MM.1S (cell line): ENCODE data around the gene TUT1.

ENCODE experiments used
- DNase-seq: peaks from one replicate; pipeline ENCODE4 v3.0.0-alpha.2; 2015
- H2AFZ ChIP-seq: fragments of 300-600 bp; sonication (generic); 2 replicates; pipeline ENCODE4 v1.6.0; 2016; ENCODE audit warnings: antibody characterized with exemption, low read length
- H3F3A ChIP-seq: fragments of 300-600 bp; sonication (generic); 2 replicates; pipeline ENCODE4 v1.6.1; 2016; ENCODE audit warnings: mild to moderate bottlenecking, antibody characterized with exemption, low read length, moderate library complexity, mixed read lengths; ENCODE audit not compliant: insufficient read depth
- H3K27ac ChIP-seq: fragments of 300-600 bp; sonication (generic); 2 replicates; pipeline ENCODE4 v1.5.1; 2016; ENCODE audit warnings: mild to moderate bottlenecking, low read length
- H3K27me3 ChIP-seq: fragments of 300-600 bp; sonication (generic); replicated peaks from 2 replicates; pipeline ENCODE4 v1.6.0; 2016; ENCODE audit warnings: low read length; ENCODE audit not compliant: insufficient read depth
- H3K36me3 ChIP-seq: fragments of 300-600 bp; sonication (generic); replicated peaks from 2 replicates; pipeline ENCODE4 v1.6.1; 2016; ENCODE audit warnings: mild to moderate bottlenecking, low read length, mixed read lengths; ENCODE audit not compliant: insufficient read depth
- H3K4me1 ChIP-seq: fragments of 300-600 bp; sonication (generic); 2 replicates; pipeline ENCODE4 v1.6.1; 2016; ENCODE audit warnings: low read length, mixed read lengths
- H3K4me2 ChIP-seq: fragments of 300-600 bp; sonication (generic); 2 replicates; pipeline ENCODE4 v1.6.0; 2016; ENCODE audit warnings: low read depth, low read length
- H3K4me3 ChIP-seq: fragments of 300-600 bp; sonication (generic); 2 replicates; pipeline ENCODE4 v1.5.1; 2016; ENCODE audit warnings: low read length, mixed read lengths
- H3K79me2 ChIP-seq: fragments of 300-600 bp; sonication (generic); 2 replicates; pipeline ENCODE4 v1.6.1; 2016; ENCODE audit warnings: mixed run types, low read length, mixed read lengths
- H3K9ac ChIP-seq: fragments of 300-600 bp; sonication (generic); 2 replicates; pipeline ENCODE4 v1.6.1; 2016; ENCODE audit warnings: low read length, mixed read lengths
- H3K9me2 ChIP-seq: fragments of 300-600 bp; sonication (generic); replicated peaks from 2 replicates; pipeline ENCODE4 v1.6.1; 2016; ENCODE audit warnings: mild to moderate bottlenecking, low read length, mixed read lengths; ENCODE audit not compliant: insufficient read depth
- H3K9me3 ChIP-seq: fragments of 300-600 bp; sonication (generic); replicated peaks from 2 replicates; pipeline ENCODE4 v1.6.1; 2016; ENCODE audit warnings: mild to moderate bottlenecking, low read length, mixed read lengths; ENCODE audit not compliant: insufficient read depth
- H4K20me1 ChIP-seq: fragments of 300-600 bp; sonication (generic); 2 replicates; pipeline ENCODE4 v1.6.1; 2016; ENCODE audit warnings: mild to moderate bottlenecking, low read length, moderate library complexity, mixed read lengths; ENCODE audit not compliant: insufficient read depth
- CTCF ChIP-seq: fragments of 300-600 bp; sonication (generic); IDR thresholded peaks from 2 replicates; pipeline ENCODE4 v1.5.1; 2016; ENCODE audit warnings: antibody characterized with exemption, low read length, mixed read lengths
- EZH2 ChIP-seq: fragments of 300-600 bp; sonication (generic); optimal IDR thresholded peaks from 2 replicates; pipeline ENCODE3; 2017; ENCODE audit warnings: low read depth, mild to moderate bottlenecking, antibody characterized with exemption, low read length, mixed read lengths
- EZH2phosphoT487 ChIP-seq: fragments of 300-600 bp; sonication (generic); IDR thresholded peaks from 2 replicates; pipeline ENCODE4 v1.6.1; 2018; ENCODE audit warnings: antibody characterized with exemption, low read length

Gene TUT1

GRCh38 chr11:62579252-62579651, 12.1 kb downstream of the TUT1 start:
- H4K20me1 ChIP-seq = no peaks in the 10 kb centered on the region
- no peak overlapping the region for H3K9ac ChIP-seq
- H3K4me3 ChIP-seq = no peak overlapping the region
- H3K27ac ChIP-seq = no peak overlapping the region
- H3K27me3 ChIP-seq = no peaks in the 10 kb centered on the region
- H3K4me1 ChIP-seq = 0 out of 2 replicates have a peak, but pooled peaks cover 9% of the 10 kb centered on the region
- H3K9me3 ChIP-seq = no peaks in the 10 kb centered on the region
- no peak overlapping the region for H2AFZ ChIP-seq
- peaks cover 15% of the 10 kb centered on the region; the same call in 1 of the 2 replicates for H3K79me2 ChIP-seq
- H3K4me2 ChIP-seq = no peak overlapping the region
- TF ChIP-seq EZH2phosphoT487 (no peak), EZH2 (no peak), CTCF (no peak)
- DNase-seq = no peak
- H3F3A ChIP-seq = peaks cover 4% of the 10 kb centered on the region; the same call in 1 of the 2 replicates
- H3K9me2 ChIP-seq = no peaks in the 10 kb centered on the region
- H3K36me3 ChIP-seq = no peaks in the 10 kb centered on the region

GRCh38 chr11:62578541-62578940, 12.8 kb downstream of the TUT1 start:
- no peaks in the 10 kb centered on the region for H4K20me1 ChIP-seq
- no peak overlapping the region for H3K4me3 ChIP-seq
- no peak for DNase-seq
- H3K9me3 ChIP-seq = no peaks in the 10 kb centered on the region
- no peaks in the 10 kb centered on the region for H3K9me2 ChIP-seq
- 0 out of 2 replicates have a peak, but pooled peaks cover 9% of the 10 kb centered on the region for H3K4me1 ChIP-seq
- no peak for TF ChIP-seq EZH2phosphoT487
- no peak for TF ChIP-seq EZH2
- no peak for TF ChIP-seq CTCF
- H3F3A ChIP-seq = peaks cover 5% of the 10 kb centered on the region; the same call in 1 of the 2 replicates
- H3K27me3 ChIP-seq = no peaks in the 10 kb centered on the region
- no peak overlapping the region for H2AFZ ChIP-seq
- peaks cover 11% of the 10 kb centered on the region for H3K79me2 ChIP-seq
- no peak overlapping the region for H3K9ac ChIP-seq
- H3K4me2 ChIP-seq = no peak overlapping the region
- no peak overlapping the region for H3K27ac ChIP-seq
- H3K36me3 ChIP-seq = no peaks in the 10 kb centered on the region

- H3K9me2 ChIP-seq = no peaks in the 10 kb centered on the region
- H3K4me2 ChIP-seq = no peak overlapping the region
- no peak for DNase-seq
- no peak overlapping the region for H3K27ac ChIP-seq
- H3K9ac ChIP-seq = no peak overlapping the region
- H3K9me3 ChIP-seq = no peaks in the 10 kb centered on the region
- peaks cover 21% of the 10 kb centered on the region for H3K79me2 ChIP-seq
- no peak overlapping the region for H3K4me3 ChIP-seq
- no peak overlapping the region for H2AFZ ChIP-seq
- peaks cover 5% of the 10 kb centered on the region; the same call in 1 of the 2 replicates for H3F3A ChIP-seq
- no peak for TF ChIP-seq EZH2phosphoT487
- TF ChIP-seq CTCF = no peak
- TF ChIP-seq EZH2 = no peak
- peaks cover 12% of the 10 kb centered on the region for H3K4me1 ChIP-seq
- H3K27me3 ChIP-seq = no peaks in the 10 kb centered on the region
- H4K20me1 ChIP-seq = no peaks in the 10 kb centered on the region
- H3K36me3 ChIP-seq = no peaks in the 10 kb centered on the region; the same call in 1 of the 2 replicates
Measured at GRCh38 chr11:62577046-62577714, 14.1 kb downstream of the TUT1 start.
